Transverse colon (tissue), 4 donors: ENCODE results near the gene NEO1. TPM values are rescaled to one million over a fixed set of nuclear protein-coding genes. Genes with fewer than 3 reads are reported as not detected.

ENCODE experiments used
- DNase-seq: peaks from one replicate; pipeline ENCODE4 v3.0.0-alpha.2; 2019
- H3K27ac ChIP-seq, 4 donors: fragments of 200-600 bp; sonication (generic); 2 replicates each; pipeline ENCODE4 v1.5.1; 2016 to 2018; ENCODE audit warnings: inconsistent platforms in 4 of 4
- H3K27me3 ChIP-seq: fragments of 200-600 bp; sonication (generic); 2 replicates; pipeline ENCODE4 v1.5.1; 2017; ENCODE audit warnings: inconsistent platforms
- H3K36me3 ChIP-seq, 4 donors: fragments of 200-600 bp; sonication (generic); 2 replicates each; pipeline ENCODE4 v1.5.1; 2017 to 2019; ENCODE audit warnings: inconsistent platforms in 4 of 4
- H3K4me1 ChIP-seq, 4 donors: fragments of 200-600 bp; sonication (generic); 2 replicates each; pipeline ENCODE4 v1.5.1; 2017 to 2020; ENCODE audit warnings: inconsistent platforms in 4 of 4
- H3K4me3 ChIP-seq, 4 donors: fragments of 200-600 bp; sonication (generic); 1 replicate in 1 of 4; 2 replicates in 3 of 4; pipeline versions ENCODE4 v1.5.1 to v1.6.1; 2017 to 2019; ENCODE audit warnings: inconsistent platforms in 4 of 4
- H3K9me3 ChIP-seq, 2 donors: fragments of 200-600 bp; sonication (generic); 2 replicates each; pipeline ENCODE4 v1.5.1; 2017 to 2019; ENCODE audit warnings: inconsistent platforms in 2 of 2
- EP300 ChIP-seq: sonication (generic); formaldehyde crosslinking; IDR thresholded peaks from one replicate; pipeline ENCODE4 v1.6.1; 2017; ENCODE audit warnings: antibody characterized with exemption, low read depth
- POLR2A ChIP-seq: fragments of 450-650 bp; IDR thresholded peaks from one replicate; pipeline ENCODE4 v1.6.1; 2016; ENCODE audit warnings: antibody characterized with exemption, mild to moderate bottlenecking, moderate library complexity
- POLR2AphosphoS5 ChIP-seq, 3 donors: sonication (generic); formaldehyde crosslinking; IDR thresholded peaks; one replicate each; pipeline ENCODE4 v1.6.1; 2016; ENCODE audit warnings: antibody characterized with exemption in 3 of 3
- WGBS, 2 donors: methylation state at CpG; one replicate each; pipeline ENCODE4 v1.1.5; 2018; ENCODE audit warnings: low coverage in 1 of 2; 5-methylcytosine and 5-hydroxymethylcytosine counted together
- in situ Hi-C, 4 donors: fragments of 200-750 bp; cut with MboI; loops; one replicate each; pipeline versions ENCODE4 v1.15.0 to v1.15.1; 2017; ENCODE audit warnings: low sequenced_read_pairs in 3 of 4, low pct_ligation_motif_present in 1 of 4, low pct_unique_long_range_greater_than_20kb in 1 of 4
- intact Hi-C: fragments of 100-400 bp; cut with DNase I; formaldehyde crosslinking; loops from one replicate; pipeline ENCODE4 v1.15.1; 2023; ENCODE audit warnings: low total_unique reads
- total RNA-seq, 4 donors: library from RNA; depleted of rRNA; stranded (reverse); fragments of >200 nt; gene quantifications; one replicate each; pipeline ENCODE4 v1.1.0, GENCODE V29; 2016
- TF ChIP-seq, protein P1 (sequence below), 5 experiments: fragments of 200-600 bp in 3 of 5; fragments of 450-650 bp in 2 of 5; sonication (generic) in 3 of 5; IDR thresholded peaks; 1 replicate in 2 of 5; 2 replicates in 3 of 5; pipeline ENCODE4 v1.5.1; 2016 to 2017; ENCODE audit warnings: antibody characterized with exemption in 5 of 5, inconsistent platforms in 3 of 5, mild to moderate bottlenecking in 2 of 5, moderate library complexity in 1 of 5

NEO1 gene
- total RNA-seq, 4 donors from 2014 or later: 100 to 188 (median 135) TPM

DNA sequence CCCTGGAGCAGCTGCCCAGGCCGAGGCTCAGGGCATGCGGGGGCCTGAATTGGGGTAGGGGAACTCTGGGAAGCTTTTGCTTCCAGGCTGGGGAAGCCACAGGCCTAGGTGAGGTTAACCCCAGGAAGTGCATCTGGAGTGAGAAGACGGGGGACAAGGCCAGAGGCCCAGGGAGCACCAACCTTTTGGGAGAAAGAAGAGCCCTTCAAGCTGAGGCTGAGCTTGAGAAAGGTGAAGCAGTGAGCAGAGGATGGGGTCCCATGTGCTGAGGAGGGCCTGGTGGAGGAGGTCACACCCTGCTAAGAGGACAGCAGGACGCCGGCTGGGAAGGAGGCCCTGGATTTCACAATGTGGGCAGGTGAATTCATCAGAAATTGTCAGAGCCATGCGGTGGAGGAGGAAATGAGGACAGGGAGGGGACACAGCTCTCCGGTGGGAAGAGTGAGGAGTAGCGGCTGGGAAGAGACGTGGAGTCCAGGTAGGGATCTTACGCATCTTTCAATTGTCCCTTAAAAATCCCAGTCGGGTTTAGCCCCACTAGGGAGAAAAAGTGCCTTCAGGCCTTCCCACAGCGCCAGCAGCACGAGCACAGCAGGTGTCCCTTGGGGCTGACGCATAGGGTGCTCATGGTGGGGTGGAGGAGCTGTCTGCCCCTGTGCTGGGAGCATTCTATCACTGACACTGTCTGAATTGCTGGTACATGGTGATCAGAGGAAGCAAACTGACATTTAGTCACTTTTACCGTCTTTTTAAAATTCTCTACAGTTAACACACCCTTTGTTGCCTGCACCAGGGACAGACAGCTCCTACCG, 265.6 kb downstream of the NEO1 start:
- Histone ChIP-seq H3K27ac (no peak overlapping the region), H3K4me3 (no peak overlapping the region), H3K27me3 (peaks cover 19% of the 10 kb centered on the region), H3K4me1 (no peaks in the 10 kb centered on the region), H3K9me3 (no peaks in the 10 kb centered on the region), H3K36me3 (no peaks in the 10 kb centered on the region)
- no peak for DNase-seq
- in situ Hi-C loops: no loop called here
- intact Hi-C loops: no loop called here
- 60 to 76% methylated on average over 2 to 16 of the region's 16 CpGs for WGBS, 2 donors
- no peak for TF ChIP-seq POLR2A
- TF ChIP-seq POLR2AphosphoS5 (IDR thresholded peaks at IDR 0.05): no peak
- TF ChIP-seq, protein P1, sequence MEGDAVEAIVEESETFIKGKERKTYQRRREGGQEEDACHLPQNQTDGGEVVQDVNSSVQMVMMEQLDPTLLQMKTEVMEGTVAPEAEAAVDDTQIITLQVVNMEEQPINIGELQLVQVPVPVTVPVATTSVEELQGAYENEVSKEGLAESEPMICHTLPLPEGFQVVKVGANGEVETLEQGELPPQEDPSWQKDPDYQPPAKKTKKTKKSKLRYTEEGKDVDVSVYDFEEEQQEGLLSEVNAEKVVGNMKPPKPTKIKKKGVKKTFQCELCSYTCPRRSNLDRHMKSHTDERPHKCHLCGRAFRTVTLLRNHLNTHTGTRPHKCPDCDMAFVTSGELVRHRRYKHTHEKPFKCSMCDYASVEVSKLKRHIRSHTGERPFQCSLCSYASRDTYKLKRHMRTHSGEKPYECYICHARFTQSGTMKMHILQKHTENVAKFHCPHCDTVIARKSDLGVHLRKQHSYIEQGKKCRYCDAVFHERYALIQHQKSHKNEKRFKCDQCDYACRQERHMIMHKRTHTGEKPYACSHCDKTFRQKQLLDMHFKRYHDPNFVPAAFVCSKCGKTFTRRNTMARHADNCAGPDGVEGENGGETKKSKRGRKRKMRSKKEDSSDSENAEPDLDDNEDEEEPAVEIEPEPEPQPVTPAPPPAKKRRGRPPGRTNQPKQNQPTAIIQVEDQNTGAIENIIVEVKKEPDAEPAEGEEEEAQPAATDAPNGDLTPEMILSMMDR (IDR thresholded peaks at IDR 0.05): no peak
- no peak for TF ChIP-seq EP300

DNA sequence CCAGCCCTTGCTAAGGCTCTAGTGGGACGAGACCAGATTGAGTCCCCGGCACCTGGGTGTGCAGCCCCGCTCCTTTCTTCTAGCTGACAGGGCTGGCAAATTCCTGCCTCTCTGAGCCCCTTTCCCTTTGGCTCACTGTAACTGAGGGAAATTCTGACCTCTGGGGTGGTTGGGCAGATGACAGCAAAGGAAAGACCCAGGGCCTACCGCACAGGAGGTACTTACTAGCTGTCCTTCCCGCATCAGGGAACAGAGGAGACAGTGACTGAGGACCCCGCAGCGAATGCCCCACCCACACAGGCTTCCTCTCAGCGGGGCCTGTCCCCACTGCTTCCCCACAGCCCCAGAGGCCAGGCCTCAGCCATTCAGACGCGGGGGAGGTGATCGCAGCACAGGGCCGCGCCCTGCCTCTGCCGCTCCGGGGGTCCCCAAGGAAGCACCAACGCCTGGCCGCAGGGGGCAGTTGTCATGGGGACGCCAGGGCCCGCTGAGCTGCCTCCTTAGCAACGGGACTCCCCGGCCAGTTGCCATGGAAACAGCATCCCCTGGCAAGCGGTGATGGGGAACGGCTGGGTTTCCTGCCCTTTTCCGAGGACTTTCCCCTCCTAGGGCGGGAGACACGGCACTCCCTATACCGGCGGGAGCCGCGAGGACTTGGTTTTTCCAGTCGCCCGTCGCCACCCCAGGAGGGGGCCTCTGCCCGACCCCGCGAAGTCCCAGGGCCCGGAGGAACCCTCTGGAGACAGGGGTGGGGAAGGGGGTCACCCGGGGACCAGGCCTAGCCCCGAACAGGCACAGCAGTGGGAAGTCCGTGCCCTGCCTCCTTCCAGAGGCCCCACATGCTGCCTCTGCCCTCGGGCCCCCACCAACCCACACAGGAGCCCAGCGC, 266.4 kb downstream of the NEO1 start:
- H3K4me3 ChIP-seq: no peak overlapping the region
- WGBS, 2 donors: 28 to 40% methylated on average over 1 to 28 of the region's 42 CpGs
- intact Hi-C loops: no loop called here
- H3K9me3 ChIP-seq: no peaks in the 10 kb centered on the region
- no peaks in the 10 kb centered on the region for H3K36me3 ChIP-seq
- in situ Hi-C loops: no loop called here
- no peak for DNase-seq
- no peak overlapping the region for H3K27ac ChIP-seq
- H3K27me3 ChIP-seq: peaks cover 19% of the 10 kb centered on the region
- no peaks in the 10 kb centered on the region for H3K4me1 ChIP-seq
- TF ChIP-seq EP300: no peak
- TF ChIP-seq, protein P1 (IDR thresholded peaks at IDR 0.05): no peak
- TF ChIP-seq POLR2A: no peak
- no peak for TF ChIP-seq POLR2AphosphoS5 (IDR thresholded peaks at IDR 0.05)

DNA sequence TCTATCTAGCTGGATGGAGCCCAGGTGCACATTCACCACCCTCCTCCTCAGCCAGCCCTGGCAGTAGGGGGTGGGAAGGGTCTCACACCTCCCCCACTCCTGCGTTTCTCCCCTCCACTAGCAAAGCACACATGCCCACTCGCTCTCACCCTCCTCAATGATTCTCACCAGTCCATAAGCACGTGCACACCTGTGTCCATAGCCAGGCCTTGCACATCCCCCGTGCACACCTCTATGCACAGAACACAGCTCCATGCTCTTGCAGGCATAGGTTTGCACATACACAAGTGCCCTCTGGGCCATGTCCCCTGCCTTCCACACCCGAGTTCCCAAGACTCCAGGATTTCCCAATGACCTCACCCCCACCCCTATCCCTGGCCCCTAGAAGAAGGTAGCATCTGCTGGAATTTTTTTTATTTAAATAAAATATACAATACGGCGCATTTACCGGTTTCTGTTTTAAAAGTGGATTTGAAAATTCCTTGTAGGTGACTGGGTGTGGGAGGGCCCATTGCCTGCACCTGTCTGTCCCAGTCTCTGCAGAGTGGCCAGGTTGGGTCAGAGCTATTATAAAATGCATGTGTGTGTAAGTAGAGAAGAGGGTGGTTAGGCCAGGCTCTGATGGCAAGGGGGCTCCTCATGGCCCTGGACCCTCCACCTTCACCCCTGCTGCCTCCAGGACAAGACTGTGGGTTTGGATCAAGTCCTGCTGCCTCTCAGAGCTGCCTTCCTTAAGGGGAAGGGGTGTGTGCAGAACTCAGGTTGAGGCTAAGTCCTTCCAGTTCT, 267.4 kb downstream of the NEO1 start:
- no peaks in the 10 kb centered on the region for H3K4me1 ChIP-seq
- H3K4me3 ChIP-seq: no peak overlapping the region
- DNase-seq: no peak
- H3K27me3 ChIP-seq: peaks cover 19% of the 10 kb centered on the region
- 67 to 74% methylated on average over 8 of the region's 8 CpGs for WGBS, 2 donors
- no peak overlapping the region for H3K27ac ChIP-seq
- no peak for TF ChIP-seq EP300
- TF ChIP-seq, protein P1 (IDR thresholded peaks at IDR 0.05): no peak
- TF ChIP-seq POLR2A: no peak
- no peak for TF ChIP-seq POLR2AphosphoS5 (IDR thresholded peaks at IDR 0.05)
- H3K9me3 ChIP-seq: no peaks in the 10 kb centered on the region
- in situ Hi-C loops: no loop called here
- intact Hi-C loops: no loop called here
- no peaks in the 10 kb centered on the region for H3K36me3 ChIP-seq
